C4-2B (cell line): ENCODE data around the gene PTPRJ.

Experiments used
- ZFX ChIP-seq: fragments of 450-650 bp; IDR thresholded peaks from 2 replicates; pipeline ENCODE4 v1.6.1; 2017
- TF ChIP-seq, protein P1 (sequence below): fragments of 450-650 bp; conservative IDR thresholded peaks from 2 replicates; pipeline ENCODE4 v1.5.1; 2017; ENCODE audit warnings: mild to moderate bottlenecking

DNA sequence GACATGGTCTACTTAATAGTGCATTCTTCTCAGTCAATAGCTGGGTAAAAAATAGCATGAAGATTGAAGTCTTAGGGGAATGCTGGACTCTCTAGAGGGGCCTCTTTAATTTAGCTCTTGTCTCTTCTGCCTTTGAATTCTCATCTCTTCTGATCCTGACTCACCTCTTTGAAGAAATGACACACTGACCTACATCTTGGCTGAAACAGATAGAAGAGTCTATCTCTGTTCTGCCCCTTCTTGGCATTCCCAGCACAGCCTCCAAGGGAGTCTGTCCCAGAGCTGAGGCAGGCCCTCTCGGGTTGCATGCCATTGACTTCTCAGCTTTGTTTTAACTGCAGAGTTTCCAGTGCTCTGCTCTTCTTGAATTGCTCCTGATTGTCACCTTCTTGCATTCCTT is 55.7 kb downstream of the PTPRJ start:
- TF ChIP-seq, protein P1, sequence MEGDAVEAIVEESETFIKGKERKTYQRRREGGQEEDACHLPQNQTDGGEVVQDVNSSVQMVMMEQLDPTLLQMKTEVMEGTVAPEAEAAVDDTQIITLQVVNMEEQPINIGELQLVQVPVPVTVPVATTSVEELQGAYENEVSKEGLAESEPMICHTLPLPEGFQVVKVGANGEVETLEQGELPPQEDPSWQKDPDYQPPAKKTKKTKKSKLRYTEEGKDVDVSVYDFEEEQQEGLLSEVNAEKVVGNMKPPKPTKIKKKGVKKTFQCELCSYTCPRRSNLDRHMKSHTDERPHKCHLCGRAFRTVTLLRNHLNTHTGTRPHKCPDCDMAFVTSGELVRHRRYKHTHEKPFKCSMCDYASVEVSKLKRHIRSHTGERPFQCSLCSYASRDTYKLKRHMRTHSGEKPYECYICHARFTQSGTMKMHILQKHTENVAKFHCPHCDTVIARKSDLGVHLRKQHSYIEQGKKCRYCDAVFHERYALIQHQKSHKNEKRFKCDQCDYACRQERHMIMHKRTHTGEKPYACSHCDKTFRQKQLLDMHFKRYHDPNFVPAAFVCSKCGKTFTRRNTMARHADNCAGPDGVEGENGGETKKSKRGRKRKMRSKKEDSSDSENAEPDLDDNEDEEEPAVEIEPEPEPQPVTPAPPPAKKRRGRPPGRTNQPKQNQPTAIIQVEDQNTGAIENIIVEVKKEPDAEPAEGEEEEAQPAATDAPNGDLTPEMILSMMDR: no peak
- TF ChIP-seq ZFX: no peak
